HG03095 (cell line): ENCODE results near the gene IKZF3.
"Not testable (repeated sequence)": the region's sequence is repeated elsewhere in the genome, so short reads cannot be mapped to it uniquely, and the experiment has no call there.

ENCODE experiments used
- ATAC-seq: cut with Tn5 transposase; IDR thresholded peaks from one replicate; pipeline ENCODE4 v1.9.1; 2021; ENCODE audit warnings: moderate library complexity; ENCODE audit not compliant: unreplicated experiment

The IKZF3 gene

DNA sequence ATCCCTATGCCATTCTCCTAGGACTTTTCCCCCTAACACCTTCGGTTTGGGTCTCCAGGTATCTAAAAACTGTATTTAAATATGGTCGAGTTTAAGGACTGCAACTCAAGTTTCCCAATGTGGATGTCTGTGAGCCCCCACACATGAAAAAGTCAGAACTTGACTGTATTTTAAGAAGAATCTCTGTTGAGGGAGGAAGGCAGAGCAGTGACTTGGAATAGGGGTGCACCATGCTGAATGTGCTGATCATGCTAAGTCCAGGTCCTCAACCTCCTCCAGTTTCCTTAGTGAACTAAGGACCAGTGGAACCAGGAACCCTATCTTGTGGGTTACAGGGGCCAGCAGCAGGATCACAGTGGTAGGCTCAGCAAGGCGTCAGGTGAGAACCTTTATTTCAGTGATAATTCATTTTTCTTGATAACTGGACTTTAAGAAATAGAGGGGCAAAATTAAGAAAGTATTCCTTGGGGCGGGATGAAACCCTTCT is 106.9 kb downstream of the IKZF3 start:
- ATAC-seq = no peak

DNA sequence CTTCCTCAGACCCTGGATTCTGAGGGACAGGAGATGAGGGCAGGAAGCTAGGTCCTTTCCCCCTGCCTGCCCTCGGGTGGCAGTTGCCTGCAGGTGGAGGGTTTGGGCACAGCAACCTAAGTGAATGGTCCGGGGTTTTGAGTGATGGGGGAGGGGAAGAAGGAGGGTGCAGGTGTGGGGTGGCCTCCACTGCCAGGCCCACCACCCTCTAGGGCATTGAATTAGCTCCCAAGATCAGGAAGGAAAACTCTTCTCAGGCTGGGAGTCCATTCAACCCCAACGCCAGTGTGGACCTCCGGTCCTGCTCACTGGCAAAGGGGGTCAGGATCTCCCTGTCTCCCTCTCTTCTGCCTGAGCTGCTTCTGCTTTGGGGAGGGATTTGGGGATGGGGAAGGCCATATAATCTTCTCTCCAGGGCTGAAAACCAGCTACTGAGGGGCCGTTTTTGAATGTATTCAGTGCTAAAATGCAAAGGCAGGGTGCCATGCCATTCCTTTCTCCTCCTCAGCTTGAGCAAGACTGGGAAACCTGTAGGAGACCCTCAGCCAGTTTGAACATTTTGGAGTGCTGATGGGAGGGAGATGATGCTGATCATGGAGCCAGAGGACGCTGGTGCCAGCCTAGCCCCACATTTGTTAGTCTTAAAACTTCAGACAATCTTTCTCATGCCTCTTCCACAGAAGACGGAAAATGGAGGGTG is 107.6 kb downstream of the IKZF3 start:
- ATAC-seq = no peak

DNA sequence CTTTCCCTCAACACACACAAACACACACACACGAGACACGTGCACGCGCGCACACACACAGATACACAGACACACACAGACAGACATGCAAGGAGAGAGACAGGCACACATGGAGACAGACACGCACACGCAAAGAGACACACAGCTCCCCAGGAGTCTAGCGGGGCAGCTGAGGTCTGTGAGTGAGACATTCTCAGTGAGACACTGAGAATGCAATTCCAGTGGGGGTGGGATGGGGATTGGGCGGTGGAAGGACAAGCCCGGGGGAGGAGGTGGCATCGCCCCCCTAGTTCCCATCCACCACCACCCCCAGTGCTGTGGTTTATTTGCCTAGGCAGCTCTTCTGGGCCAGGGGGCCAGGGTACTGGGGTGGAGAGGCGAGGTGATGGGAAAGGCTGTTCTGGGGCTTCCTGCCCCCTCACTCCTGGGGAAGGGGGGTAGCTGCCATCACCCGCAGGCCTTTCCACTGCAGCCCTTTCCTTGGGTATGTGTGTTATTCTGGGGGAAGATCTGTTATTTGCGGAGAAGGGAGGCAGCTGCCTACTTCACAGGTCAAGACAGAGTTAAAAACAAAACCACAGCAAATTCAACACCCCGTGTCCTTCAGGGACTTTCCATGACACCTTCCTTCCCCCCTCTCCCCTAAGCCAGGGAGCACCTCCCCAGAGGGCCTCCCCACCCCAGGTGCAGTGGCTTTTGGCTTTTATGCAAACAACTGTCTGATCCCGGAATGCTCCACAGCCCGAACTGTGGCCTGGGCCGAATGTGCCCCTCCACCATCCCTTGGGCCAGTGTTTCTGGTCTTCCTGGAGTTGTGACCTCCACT is 108.3 kb downstream of the IKZF3 start:
- peak; percentile 21 for ATAC-seq

DNA sequence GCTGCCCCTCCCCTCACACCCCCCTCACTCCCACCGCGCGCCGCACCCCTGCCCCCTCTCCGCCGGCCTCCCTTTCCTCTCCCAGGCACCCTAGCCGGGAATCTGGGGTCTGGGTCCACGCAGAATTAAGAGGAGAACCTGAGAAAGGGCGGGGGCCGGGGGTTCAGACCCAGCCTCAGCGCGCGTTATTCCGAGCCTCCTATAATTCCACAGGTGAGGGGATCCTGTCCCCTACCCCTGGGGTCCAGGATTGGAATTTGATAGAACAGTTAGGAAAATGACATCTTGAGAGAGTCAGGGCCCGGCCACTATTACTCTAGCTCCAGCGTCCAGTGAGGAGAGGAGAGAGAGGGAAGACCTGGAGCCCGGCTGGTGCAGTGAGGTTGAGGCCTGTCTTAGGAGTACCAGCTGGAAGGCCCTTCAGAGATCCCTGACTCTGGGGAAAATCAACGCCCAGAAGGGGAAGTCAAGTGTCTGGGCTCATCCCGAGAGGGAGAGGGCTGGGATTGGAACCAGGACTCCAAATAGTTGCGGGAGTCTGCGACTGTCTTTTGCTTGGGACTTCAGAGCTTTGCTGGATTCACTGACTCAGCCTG is 109.1 kb downstream of the IKZF3 start:
- no peak for ATAC-seq

DNA sequence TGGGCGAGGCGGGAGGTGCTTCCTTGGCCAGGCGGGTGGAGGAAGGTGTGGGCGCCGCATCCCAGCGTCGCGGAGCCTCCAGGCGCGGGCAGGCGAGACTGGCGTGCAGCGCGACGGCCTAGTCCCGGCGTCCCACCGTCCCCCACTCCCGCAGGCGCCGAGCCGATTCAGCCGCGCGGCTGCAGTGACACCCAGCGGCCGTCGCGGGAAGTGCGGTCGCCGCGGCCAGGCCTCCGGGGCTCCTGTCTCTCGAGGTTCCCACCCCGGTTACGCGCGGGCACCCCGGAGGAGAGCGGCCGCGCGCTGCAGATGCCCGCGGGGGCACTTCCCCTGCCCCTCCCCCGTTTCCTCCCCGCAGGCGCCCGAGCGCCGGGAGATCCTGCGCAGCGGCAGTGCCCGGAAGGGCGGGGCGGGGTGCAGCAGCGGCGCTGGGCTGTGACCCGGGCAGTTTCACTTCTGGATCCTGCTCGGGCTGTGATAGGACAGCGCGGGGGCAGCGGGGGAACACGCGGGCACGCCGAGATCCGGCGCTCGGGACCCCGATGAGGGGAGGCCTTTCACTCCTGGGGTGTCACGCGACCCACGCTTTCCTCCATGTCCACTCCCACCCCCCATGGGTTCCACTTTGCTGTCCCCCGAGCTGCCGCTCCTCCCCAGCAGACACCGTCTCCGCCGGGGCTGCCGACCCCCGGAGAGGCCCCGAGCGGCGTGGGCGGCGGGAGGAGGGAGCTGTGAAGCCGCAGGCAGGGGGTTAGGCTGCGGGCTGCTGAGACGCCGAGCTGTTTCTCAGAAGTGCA is 109.8 kb downstream of the IKZF3 start:
- ATAC-seq = peak; percentile 50

DNA sequence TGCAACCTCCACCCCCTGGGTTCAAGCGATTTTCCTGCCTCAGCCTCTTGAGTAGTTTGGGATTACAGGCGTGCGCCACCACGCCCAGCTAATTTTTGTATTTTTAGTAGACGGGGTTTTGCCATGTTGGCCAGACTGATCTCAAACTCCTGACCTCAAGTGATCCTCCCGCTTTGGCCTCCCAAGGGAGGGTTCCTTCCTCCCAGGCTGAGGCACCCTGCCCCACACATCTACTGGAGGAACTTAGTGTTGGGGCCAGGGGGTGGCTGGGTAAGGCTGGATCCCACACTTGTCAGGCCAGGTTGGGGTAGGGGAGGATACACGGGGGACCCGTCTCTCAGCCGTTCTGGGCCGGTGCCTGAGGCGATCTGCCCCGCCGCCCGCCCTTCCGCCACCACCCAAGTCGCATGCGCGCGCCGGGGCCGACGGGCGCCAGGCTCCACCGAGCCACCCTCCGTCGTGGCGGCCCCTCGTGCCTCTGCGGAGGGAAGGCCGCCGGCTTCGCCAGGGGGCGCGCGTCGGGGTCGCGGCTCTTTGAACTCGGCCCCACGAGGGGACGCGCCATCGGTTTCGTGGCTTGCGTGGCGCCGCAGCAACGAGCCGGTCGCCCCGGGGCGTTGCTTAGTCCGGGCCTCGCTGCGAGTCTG is 110.5 kb downstream of the IKZF3 start:
- ATAC-seq = peak; percentile 19

DNA sequence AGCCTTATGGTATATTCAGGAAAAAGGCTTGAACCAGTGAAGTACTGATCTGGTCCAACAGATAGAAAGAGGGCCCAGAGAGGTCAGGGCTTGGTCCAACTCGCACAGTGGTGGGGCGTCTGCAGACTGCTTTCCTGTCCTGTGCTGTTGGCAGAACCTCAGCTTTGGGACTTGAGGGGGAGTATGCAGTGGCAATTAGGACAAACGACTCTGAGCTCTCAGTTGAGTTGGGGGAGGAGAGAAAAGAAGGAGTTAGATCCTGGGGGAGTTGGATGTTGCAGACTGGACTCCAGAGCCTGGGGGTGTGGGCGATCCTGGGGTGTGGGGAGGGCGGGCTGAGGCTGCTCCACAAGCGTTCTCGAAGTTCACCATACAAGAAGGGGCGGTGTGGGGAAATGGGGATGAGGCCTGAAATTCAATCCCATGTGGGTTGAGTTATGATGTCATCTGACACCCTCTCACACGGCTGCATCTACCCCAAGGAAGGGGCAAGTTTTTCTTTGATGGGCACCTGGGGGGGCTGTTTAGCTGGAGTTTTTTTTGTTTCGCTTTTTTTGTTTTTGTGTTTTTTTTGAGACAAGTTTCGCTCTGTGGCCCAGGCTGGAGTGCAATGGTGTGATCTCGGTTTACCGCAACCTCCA is 111.8 kb downstream of the IKZF3 start:
- ATAC-seq = no peak

DNA sequence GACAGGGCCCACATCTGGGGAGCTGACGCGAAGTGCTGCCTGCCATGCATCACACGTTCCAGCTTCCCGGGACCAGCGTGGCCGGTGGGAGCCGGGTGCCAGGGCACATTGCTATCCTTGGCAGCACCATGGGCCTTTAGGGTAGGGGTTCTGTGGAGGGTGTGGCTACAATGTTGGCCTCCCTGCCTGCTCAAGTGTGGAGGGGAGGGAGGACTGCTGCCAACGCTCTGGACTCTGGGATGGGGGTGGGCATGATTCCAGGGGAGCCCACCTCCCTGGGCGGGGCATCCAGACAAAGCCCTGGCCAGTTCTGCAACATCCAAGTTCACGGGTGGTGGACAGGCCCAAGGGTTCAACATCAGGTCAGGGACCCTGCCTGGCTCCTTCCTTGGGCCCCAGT is 112.5 kb downstream of the IKZF3 start:
- ATAC-seq = no peak

DNA sequence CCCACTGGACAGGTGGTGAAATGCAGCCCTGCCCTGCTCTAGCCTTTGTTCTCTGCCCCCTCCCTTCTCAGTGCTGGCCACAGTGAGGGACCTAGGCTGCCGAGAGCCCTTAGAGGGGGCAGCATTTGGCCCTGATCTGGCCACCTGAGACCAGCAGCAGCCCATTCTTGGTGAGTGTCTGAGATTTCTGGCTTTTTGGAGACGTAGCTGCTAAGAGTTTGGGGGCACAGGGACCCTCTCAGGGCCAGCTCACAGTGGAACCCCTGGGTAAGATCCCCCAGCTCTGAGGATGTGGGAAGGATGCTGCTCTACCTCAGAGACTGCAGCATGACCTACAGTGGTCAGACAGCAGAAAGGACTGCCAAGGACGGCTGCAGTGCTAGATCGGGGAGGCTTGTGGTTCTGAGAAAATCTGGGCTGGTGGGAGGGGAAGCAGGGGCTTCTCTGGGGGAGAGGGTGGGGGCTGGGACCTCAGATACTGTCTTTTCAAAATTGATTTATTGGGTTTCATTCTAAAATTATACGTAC is 113.0 kb downstream of the IKZF3 start:
- ATAC-seq = no peak

DNA sequence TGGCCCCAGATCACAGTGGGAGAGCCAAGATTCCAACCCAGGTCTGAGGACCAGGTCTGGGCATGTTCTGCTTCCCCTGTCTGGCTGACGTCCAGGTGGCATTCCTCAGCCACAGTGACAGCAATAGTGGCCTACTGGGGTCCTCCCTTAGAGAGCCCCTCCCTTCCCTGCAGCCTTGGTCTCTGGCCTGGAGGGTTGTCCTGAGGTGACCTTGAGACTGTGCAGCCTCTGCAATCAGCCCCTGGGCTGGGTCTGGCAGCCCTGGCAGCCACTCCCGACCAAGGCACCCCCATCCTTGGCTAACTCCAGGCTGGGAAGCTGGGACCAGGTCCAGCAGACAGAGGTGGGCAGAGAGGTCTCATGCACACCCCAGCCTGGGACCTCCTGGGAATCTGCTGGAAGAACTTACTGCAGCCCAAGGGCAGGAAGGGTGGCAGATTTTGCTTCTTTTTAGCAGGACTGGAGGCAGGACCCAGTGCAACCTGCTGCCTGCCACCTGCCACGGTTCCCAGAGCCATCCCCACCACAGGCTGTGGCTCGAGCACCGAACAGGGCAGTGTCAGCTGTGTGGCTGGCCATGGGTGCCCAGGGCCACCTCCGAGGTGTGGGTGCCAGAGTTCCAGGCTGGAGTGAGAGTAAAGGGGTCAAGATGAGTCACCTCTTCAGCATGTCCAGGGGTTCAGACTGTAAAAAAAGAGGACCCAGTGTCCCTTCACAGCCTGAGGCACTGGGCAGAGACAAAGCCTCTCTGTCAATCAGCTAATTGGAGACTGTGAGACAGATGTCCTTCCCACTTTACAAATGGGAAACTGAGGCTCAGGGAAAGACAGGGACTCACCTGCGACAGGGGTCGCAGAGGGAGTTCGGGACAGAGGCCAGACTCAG is 113.7 kb downstream of the IKZF3 start:
- ATAC-seq = no peak

DNA sequence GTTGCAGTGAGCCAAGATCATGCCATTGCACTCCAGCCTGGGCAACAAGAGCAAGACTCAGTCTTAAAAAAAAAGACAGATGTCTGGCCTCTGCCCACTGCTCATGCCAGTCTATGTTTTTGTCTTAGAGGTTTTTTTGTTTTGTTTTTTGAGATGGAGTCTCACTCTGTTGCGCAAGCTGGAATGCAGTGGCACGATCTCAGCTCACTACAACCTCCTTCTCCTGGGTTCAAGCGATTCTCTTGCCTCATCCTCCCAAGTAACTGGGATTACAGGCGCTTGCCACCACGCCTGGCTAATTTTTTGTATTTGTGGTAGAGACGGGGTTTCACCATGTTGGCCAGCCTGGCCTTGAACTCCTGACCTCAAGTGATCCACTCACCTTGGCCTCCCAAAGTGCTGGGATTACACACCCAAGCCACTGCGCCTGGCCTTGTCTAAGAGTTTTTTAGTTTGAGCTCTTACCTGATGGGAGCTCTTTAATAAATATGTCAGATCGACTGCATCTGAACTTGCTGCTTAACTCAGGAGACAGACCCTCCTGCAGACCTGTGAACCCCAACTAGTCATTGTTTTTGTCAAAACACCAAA is 115.6 kb downstream of the IKZF3 start:
- not testable (repeated sequence) for ATAC-seq

DNA sequence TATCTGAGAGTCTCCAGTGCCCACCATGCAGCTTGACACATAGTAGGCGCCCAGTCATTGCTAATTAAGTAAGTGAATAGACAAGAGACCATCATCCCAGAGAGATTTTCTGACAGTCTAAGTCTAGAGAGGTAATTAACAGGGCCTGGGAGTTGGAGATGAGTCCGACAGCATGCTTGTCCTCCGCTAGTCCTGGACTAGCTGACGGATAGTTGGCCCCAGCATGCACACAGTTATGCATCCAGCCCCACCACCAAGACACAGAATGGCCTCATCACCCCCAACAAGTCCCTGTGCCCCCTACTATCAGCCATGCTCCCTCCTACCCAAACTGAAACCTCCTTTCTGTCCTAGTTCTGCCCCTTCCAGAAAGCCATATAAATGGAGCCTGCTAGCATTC is 116.4 kb downstream of the IKZF3 start:
- no peak for ATAC-seq

DNA sequence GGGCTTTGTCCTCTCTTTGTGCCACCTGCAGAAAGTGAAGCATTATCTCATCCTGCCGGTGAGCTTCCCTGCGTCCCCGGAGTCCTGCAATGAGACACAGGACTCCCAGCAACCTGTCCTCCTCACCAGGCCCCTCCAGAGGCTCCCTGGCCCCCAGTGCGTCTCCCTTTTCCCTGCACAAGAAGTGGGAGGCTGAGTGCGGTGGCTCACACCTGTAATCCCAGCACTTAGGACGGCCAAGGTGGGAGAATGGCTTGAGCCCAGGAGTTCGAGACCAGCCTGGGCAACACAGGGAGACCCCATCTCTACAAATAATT is 118.0 kb downstream of the IKZF3 start:
- ATAC-seq = no peak

DNA sequence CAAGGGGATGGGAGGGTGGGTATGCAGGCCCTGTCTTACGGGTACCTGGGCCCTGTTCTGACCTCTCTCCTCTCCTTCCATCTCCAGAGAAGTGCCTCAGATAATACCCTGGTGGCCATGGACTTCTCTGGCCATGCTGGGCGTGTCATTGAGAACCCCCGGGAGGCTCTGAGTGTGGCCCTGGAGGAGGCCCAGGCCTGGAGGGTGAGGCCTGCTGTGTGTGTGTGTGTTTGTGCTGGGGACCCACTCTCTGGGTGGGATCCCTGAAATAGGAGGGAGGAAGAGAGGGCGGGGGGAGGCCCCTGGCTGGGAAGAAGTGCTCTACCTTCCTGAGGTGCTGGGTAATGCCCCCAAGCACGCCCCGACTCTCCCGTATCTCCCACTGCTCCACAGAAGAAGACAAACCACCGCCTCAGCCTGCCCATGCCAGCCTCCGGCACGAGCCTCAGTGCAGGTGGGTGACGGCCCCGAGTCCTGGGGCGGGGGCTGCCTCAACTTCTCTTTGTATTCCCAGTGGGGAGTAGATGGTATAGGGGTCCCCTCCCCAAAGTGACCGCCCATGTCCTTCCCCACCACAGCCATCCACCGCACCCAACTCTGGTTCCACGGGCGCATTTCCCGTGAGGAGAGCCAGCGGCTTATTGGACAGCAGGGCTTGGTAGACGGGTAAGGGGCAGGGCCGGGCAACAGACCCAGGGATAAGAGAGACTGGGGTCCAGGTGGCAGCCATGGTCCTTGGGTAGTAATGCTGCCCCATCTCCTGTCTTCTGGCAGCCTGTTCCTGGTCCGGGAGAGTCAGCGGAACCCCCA is 118.6 kb downstream of the IKZF3 start:
- ATAC-seq = no peak

DNA sequence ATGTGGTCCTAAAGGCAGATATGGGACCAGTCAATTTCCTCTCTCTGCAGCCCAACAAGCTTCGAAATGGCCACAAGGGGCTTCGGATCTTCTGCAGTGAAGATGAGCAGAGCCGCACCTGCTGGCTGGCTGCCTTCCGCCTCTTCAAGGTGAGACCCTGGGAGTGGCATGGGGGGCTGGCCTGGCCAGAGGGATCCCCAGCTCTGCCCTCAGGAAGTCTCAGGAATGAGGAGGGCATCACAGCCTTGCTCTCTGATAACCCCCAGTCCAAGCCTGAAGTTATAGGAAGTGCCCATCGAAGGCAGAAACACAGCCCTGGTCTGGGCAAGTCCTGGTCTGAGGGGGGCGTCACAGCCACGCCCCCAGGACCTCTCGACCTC is 119.3 kb downstream of the IKZF3 start:
- no peak for ATAC-seq

DNA sequence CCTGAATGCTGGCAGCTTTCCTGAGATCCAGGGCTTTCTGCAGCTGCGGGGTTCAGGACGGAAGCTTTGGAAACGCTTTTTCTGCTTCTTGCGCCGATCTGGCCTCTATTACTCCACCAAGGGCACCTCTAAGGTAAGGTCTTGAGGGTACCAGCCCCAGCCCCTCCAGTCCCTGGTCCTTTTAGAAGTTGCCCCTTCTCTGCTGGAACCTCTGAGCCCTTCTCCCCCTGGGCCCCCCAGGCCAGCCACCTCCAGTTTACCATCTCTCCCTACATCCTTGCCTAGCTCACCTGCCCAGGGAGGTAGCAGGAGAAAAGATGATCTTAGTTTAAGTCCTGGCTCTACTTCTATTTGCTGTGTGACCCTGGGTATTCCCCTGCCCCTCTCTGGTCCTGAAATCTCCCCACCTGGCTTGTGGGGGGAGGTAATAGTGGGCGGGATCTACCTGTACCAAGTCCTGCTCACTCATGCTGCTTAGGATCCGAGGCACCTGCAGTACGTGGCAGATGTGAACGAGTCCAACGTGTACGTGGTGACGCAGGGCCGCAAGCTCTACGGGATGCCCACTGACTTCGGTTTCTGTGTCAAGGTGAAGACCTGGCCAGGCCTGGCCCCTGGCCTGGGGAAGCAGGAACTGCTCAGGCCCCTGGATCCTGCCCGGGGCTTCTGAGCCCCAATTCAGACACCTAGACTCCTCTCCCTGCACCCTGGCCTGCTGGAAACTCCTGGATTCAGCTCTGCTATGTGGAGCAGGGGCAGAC is 119.9 kb downstream of the IKZF3 start:
- no peak for ATAC-seq

DNA sequence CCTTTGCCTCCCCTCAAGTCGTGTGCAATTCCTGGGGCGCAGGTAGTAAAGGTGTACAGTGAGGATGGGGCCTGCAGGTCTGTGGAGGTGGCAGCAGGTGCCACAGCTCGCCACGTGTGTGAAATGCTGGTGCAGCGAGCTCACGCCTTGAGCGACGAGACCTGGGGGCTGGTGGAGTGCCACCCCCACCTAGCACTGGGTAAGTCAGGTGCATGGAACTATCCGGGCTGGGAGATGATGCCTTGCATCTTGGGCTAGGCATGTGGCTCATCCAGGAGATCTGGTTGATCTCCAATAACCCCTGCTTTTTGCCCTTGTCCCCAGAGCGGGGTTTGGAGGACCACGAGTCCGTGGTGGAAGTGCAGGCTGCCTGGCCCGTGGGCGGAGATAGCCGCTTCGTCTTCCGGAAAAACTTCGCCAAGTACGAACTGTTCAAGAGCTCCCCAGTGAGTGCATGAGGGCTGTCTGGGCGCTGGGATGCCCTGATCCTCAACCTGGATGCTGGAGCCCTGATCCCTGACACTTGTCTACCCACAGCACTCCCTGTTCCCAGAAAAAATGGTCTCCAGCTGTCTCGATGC is 121.2 kb downstream of the IKZF3 start:
- no peak for ATAC-seq
